ENCODE measurements around the gene TMEM190.
A peak's percentile ranks its signal among the peaks of the same experiment; 100 is the strongest.

Gene TMEM190

DNA sequence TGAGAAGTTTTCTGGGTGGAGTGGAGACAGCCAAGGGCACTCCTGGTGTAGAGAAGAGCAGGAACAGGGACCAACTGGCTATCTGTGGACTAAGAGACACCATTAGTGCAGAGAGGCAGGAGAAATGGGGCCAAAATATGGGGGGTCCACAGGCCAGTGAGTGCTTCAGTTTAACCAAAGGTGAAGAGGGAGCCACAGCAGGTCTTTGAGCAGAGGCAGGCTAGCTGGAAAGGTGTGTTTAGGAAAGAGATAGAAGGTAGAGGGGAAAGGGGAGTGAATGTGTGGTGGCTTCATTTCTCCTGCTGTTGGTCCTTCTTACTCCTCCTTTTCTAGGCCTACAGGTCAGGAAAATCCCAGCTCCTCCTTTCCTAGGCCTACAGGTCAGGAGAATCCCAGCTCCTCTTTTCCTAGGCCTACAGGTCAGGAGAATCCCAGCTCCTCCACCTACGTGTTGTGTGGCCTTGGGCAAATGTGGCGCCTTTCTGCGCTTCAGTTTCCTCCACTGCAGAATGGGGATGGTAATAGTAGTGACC is 6.0 kb downstream of the TMEM190 start:
- ATAC-seq (ENCODE audit: low read depth) (no peak), DNase-seq (ENCODE audit: low spot score) (no peak)
- H3K27ac ChIP-seq (ENCODE audit: poor library complexity, severe bottlenecking) = peak overlapping the region; percentile 93
- H3K4me1 ChIP-seq (ENCODE audit: insufficient read depth, poor library complexity, severe bottlenecking) = peaks cover 7% of the 10 kb centered on the region
- no peaks in the 10 kb centered on the region for H3K27me3 ChIP-seq (ENCODE audit: insufficient read depth, poor library complexity, severe bottlenecking)
- TF ChIP-seq, protein P1, sequence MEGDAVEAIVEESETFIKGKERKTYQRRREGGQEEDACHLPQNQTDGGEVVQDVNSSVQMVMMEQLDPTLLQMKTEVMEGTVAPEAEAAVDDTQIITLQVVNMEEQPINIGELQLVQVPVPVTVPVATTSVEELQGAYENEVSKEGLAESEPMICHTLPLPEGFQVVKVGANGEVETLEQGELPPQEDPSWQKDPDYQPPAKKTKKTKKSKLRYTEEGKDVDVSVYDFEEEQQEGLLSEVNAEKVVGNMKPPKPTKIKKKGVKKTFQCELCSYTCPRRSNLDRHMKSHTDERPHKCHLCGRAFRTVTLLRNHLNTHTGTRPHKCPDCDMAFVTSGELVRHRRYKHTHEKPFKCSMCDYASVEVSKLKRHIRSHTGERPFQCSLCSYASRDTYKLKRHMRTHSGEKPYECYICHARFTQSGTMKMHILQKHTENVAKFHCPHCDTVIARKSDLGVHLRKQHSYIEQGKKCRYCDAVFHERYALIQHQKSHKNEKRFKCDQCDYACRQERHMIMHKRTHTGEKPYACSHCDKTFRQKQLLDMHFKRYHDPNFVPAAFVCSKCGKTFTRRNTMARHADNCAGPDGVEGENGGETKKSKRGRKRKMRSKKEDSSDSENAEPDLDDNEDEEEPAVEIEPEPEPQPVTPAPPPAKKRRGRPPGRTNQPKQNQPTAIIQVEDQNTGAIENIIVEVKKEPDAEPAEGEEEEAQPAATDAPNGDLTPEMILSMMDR (IDR thresholded peaks at IDR 0.05; ENCODE audit: poor library complexity, severe bottlenecking) = no peak
- H3K36me3 ChIP-seq (ENCODE audit: low read depth) = peaks cover 22% of the 10 kb centered on the region
- peak overlapping the region; percentile 73 for H3K4me3 ChIP-seq (ENCODE audit: severe bottlenecking)
- no peaks in the 10 kb centered on the region for H3K9me3 ChIP-seq (ENCODE audit: severe bottlenecking)

DNA sequence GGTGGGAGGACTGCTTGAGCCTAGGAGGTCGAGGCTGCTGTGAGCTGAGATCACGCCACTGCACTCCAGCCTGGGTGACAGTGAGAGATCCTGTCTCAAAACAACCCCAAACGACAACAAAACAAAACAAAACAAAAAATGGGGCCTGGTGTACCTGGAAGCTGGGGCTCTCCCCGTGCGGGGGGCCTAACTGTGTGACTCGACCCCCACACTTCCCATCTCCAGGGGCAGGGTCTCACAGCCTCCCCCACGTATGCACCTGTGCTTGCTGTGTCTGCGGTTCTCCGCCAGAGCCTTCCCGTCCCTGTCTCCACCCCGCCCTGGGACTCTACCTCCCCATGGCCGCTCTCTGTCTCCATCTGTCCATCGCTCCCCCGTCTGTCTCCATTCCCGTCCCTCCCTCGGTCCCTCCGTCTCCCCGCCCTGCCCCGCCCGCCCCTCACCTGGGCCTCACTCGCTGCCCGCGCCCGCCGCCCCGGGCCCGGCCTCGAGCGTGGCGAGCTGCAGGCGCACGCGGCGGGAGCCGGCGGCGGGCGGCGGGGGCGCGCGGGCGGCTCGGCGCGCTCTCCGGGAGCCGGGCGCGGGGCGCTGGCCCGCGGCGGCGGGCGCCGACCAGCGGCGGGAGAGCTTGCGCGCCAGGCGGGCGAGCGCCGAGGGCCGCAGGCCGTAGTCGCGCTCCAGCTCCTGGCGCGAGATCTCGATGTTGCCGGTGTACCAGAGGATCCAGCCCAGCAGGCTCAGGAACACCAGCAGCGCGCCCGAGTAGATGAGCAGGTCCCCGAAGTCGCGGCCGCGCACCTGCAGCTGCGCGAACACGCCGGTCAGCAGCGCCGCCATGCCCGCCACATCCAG is 6.9 kb downstream of the TMEM190 start:
- Histone ChIP-seq H3K9me3 (ENCODE audit: severe bottlenecking) (no peaks in the 10 kb centered on the region), H3K27ac (ENCODE audit: poor library complexity, severe bottlenecking) (peak overlapping the region; percentile 93), H3K36me3 (ENCODE audit: low read depth) (peaks cover 31% of the 10 kb centered on the region), H3K4me3 (ENCODE audit: severe bottlenecking) (peak overlapping the region; percentile 73), H3K4me1 (ENCODE audit: insufficient read depth, poor library complexity, severe bottlenecking) (peaks cover 9% of the 10 kb centered on the region), H3K27me3 (ENCODE audit: insufficient read depth, poor library complexity, severe bottlenecking) (no peaks in the 10 kb centered on the region)
- ATAC-seq (ENCODE audit: low read depth) (peak; percentile 35), DNase-seq (ENCODE audit: low spot score) (no peak)
- TF ChIP-seq, protein P1 (IDR thresholded peaks at IDR 0.05; ENCODE audit: poor library complexity, severe bottlenecking) = peak; percentile 52

DNA sequence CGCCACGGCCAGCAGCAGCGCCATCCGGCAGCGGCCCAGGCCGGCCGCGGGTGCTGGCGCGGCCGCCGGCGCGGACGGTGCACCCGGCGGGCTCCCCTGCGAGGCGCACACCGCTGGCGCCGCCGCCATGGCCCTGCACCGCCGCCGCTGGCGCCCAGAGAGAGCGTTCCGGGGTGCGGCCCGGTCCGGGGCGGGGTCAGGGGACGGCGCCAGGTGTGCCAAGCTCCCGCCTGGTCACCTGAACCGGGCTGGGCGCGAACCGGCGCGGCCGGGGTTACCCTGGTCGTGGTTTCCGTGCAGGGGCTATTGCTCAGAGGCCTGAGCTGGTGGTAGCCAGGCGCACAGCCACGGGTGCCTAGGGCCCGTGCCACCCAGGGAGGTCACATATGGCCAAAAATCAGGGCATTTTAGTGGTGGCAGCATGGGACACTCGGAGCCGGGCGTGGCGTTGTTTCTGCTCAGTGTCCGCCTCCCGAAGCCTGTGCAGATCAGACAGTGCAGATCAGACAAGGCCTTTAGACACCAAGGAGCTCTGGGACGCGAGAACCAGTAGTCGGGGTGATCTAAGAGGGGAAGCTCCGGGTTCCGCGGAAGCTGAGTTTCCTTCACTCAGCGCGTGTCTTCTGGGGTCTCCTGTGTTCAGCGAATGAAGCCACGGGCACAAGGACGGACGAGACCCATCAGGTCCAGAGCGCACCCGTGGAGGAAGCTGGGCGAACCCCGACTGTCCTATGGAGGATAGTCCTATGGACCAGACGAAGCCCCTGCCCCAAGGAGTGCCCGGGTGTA is 7.7 kb downstream of the TMEM190 start, which contains the start of gene TMEM238:
Gene TMEM238 (minus strand): TSS at position 162 of the 789 bp plus-strand sequence. CDS start 33 bp downstream, at position 129.
- no peaks in the 10 kb centered on the region for H3K9me3 ChIP-seq (ENCODE audit: severe bottlenecking)
- TF ChIP-seq, protein P1 (IDR thresholded peaks at IDR 0.05; ENCODE audit: poor library complexity, severe bottlenecking) = peak; percentile 36
- DNase-seq (ENCODE audit: low spot score) (no peak), ATAC-seq (ENCODE audit: low read depth) (peak; percentile 7; the same call in 2 of the 3 replicates)
- H3K4me1 ChIP-seq (ENCODE audit: insufficient read depth, poor library complexity, severe bottlenecking) = peaks cover 9% of the 10 kb centered on the region
- peak within 1 kb of the TSS; percentile 73 for H3K4me3 ChIP-seq (ENCODE audit: severe bottlenecking)
- H3K27ac ChIP-seq (ENCODE audit: poor library complexity, severe bottlenecking) = peak within 1 kb of the TSS; percentile 93
- H3K27me3 ChIP-seq (ENCODE audit: insufficient read depth, poor library complexity, severe bottlenecking) = no peaks in the 10 kb centered on the region
- peaks cover 39% of the 10 kb centered on the region for H3K36me3 ChIP-seq (ENCODE audit: low read depth)

DNA sequence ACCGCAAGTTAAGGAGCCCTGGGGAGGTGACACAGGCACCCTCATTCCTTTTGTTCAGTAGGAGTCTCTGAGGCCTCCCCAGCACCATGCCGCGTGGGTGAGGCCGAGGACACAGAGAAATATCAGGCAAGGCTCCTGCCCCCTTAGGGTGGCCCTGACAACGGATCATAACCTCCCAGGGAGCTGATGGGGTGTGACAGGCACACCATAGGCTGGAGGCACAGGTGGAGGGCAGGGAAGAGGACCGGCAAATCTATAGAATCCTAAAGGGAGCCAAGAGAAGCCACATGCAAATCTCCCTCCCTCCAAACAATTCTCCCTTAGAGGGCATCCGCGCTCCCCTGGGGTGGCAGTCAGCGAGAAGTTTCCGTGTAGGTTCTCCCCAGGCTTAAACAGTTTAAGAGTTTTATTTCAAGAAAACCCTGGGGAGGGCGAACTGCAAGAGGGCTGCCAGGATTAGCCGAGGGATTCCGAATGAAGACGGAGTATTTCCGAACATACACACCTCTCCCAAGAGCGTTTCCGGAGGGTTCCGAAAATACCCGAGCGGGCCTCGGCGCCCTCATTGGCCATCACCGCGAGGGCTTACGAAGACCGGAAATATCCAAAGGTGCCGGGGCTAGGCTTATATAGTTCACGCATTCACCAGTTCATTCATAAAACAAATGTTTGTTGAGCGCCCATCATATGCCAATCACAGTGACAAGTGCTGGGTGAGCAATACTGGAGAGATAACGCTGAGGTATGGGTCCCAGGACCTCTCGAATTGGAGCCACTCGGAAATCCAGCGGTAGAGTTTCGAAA is 8.5 kb downstream of the TMEM190 start:
- Histone ChIP-seq H3K4me1 (ENCODE audit: insufficient read depth, poor library complexity, severe bottlenecking) (peaks cover 9% of the 10 kb centered on the region), H3K36me3 (ENCODE audit: low read depth) (peaks cover 47% of the 10 kb centered on the region), H3K27ac (ENCODE audit: poor library complexity, severe bottlenecking) (peak overlapping the region; percentile 93), H3K4me3 (ENCODE audit: severe bottlenecking) (peak overlapping the region; percentile 73), H3K9me3 (ENCODE audit: severe bottlenecking) (no peaks in the 10 kb centered on the region), H3K27me3 (ENCODE audit: insufficient read depth, poor library complexity, severe bottlenecking) (no peaks in the 10 kb centered on the region)
- TF ChIP-seq, protein P1 (IDR thresholded peaks at IDR 0.05; ENCODE audit: poor library complexity, severe bottlenecking) = no peak
- DNase-seq (ENCODE audit: low spot score) (peak; percentile 91), ATAC-seq (ENCODE audit: low read depth) (peak; percentile 75)
